Fibroblast of skin of back (primary cell): ENCODE results near the gene CCDC86.

Source experiments
- DNase-seq: peaks from one replicate; pipeline ENCODE4 v3.0.0-alpha.2; 2013

Gene CCDC86

GRCh38 chr11:60891103-60891741 is 49.3 kb downstream of the CCDC86 start:
- no peak for DNase-seq

DNA sequence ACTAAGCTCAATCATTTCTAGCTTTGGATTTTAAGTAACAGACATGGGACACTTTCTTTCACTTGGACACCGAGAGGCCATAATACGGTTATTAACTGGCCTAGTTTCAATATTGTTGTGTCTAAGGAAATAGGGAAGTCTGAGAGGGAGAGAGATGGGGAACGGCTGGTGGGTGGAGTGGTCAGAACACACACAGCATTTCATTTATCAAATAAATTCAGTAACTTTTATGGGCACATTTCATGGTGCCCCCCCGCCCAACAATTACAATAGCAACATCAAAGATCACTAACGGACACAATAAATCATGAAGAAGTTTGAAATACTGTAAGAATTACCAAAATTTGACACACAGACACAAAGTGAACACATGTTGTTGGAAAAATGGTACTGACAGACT is 53.8 kb downstream of the CCDC86 start:
- no peak for DNase-seq

DNA sequence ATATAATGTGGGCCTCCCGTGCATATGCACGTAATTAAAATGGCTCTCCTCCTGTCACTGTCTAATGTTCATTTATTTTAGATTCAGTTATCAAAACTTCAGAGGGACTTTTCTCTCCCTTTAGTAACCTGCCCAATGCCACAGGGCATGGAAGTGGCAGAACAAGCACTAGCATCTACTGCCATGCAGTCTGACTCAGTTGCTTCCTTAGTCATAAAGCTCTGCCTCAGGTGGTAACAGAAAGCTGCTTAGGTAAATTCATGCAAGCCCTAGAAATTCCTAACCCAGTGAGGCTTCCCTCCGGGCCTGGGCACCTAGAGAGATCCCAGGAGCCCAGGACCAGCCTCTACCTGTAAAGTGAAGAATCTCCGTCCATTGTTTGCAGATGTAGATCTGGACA is 55.6 kb downstream of the CCDC86 start:
- DNase-seq: no peak

GRCh38 chr11:60899046-60899936 is 57.4 kb downstream of the CCDC86 start:
- peak; percentile 66 for DNase-seq

- no peak for DNase-seq
Measured at GRCh38 chr11:60899977-60900376, 58.1 kb downstream of the CCDC86 start.
